Stomach (tissue), 4 donors: Measurements from ENCODE around the gene SMCO2.

Experiments
- CTCF ChIP-seq, 7 experiments: fragments of 450-650 bp in 4 of 7; fragments of 200-600 bp in 3 of 7; sonication (generic) in 3 of 7; IDR thresholded peaks; one replicate each; pipeline ENCODE4 v1.5.1; 2016 to 2019; ENCODE audit warnings: antibody characterized with exemption in 7 of 7, control low read depth in 2 of 7, mild to moderate bottlenecking in 1 of 7
- EP300 ChIP-seq: sonication (generic); formaldehyde crosslinking; IDR thresholded peaks from one replicate; pipeline ENCODE4 v1.6.1; 2017; ENCODE audit warnings: antibody characterized with exemption
- POLR2A ChIP-seq, 4 donors: fragments of 450-650 bp; IDR thresholded peaks; one replicate each; pipeline ENCODE4 v1.6.1; 2016; ENCODE audit warnings: antibody characterized with exemption in 4 of 4, control low read depth in 2 of 4, mild to moderate bottlenecking in 1 of 4, moderate library complexity in 1 of 4
- POLR2AphosphoS5 ChIP-seq, 3 donors: sonication (generic); formaldehyde crosslinking; IDR thresholded peaks; one replicate each; pipeline ENCODE4 v1.6.1; 2016; ENCODE audit warnings: antibody characterized with exemption in 3 of 3

DNA sequence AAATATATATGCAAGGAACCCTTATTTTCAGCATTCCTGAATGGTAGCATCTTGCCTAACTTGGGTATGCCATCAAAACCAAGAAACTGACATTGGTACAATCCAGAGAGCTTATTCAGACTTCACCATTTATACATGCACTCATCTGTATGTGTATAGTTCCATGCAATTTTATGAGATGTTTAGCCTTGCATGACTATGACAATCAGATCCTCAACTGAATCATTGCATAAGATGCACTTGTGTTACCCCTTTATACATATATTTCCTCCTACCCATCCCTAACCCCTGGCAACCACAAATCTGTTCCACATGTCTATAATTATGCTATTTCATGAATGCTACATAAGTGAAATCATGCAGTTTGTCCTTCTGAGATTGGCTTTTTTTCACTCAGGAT, 40.4 kb downstream of the SMCO2 start:
- TF ChIP-seq CTCF (IDR thresholded peaks at IDR 0.05) (no peak), POLR2A (IDR thresholded peaks at IDR 0.05) (no peak), EP300 (no peak), POLR2AphosphoS5 (IDR thresholded peaks at IDR 0.05) (no peak)
